GM18508 (cell line): ENCODE results near the gene TNRC6B.
"Not testable (repeated sequence)": the region's sequence is repeated elsewhere in the genome, so short reads cannot be mapped to it uniquely, and the experiment has no call there.

ENCODE experiments used
- ATAC-seq: cut with Tn5 transposase; IDR thresholded peaks from one replicate; pipeline ENCODE4 v1.9.1; 2021; ENCODE audit warnings: moderate number of reproducible peaks; ENCODE audit not compliant: insufficient read depth, unreplicated experiment

Gene TNRC6B

DNA sequence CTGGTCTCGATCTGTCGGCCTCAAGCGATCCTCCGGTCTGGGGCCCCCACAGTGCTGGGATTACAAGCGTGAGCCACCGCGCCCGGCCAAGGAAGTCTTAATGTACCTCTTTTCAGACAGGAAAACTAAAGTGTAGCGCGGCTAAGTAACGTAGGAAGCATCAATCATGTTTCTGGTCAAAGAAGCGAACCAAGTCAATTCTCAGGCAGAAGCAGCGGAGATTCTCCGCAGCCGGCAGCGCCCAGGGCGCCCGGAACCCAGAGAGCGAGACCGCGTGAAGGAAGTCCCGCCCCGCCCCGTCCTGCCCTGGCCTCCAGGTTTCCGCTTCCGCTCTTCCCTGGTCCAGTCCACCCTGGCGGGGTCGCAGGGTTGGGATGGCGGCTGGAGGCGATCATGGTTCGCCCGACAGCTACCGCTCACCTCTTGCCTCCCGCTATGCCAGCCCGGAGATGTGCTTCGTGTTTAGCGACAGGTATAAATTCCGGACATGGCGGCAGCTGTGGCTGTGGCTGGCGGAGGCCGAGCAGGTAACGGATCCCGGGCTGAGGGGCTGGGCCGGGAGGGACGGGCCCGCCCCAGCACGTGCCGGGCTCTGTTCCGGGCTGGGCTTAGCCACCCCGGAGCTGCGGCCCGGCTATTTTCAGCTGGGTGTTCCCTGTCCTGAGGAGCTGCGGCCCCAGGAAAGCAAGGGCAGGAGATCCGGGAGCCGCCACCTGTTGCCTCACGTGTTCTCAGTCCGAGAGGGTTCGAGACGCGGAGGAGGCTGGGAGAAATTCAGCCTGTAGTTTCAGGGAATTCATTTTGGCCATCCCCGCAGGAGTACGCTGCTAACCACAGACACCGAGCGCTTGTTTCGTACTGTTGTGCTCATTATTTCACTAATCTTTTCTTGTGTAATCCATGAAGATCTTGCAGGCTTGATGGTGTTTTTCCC lies 168.7 kb downstream of the TNRC6B start, which contains the start of gene ADSL:
ADSL (plus strand) TSS at position 316 of the 934 bp plus-strand sequence; CDS start at position 375, 59 bp downstream.
- no peak for ATAC-seq

- ATAC-seq = no peak
Observed at GRCh38 chr22:40347300-40347699, 169.6 kb downstream of the TNRC6B start.

GRCh38 chr22:40348025-40348658 lies 170.4 kb downstream of the TNRC6B start:
- ATAC-seq = no peak

- ATAC-seq = no peak
Observed at GRCh38 chr22:40352763-40353162, 175.0 kb downstream of the TNRC6B start.

DNA sequence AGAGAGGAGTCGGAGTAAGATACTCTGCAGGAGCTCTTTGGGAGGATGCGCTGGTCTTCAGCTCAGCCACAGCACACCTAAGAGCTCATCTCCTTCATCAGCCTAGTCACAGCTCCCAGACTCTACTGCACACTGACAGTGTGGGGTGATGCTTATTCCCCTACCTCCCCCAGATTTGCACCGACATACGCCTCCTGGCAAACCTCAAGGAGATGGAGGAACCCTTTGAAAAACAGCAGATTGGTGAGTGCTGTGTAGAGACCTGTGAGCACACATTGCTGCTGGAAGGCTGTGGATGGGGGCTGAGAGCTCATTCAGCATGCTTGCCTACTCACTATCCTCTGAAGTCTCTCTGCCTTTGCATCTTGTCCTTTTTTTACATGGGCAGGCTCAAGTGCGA lies 183.4 kb downstream of the TNRC6B start:
- no peak for ATAC-seq

DNA sequence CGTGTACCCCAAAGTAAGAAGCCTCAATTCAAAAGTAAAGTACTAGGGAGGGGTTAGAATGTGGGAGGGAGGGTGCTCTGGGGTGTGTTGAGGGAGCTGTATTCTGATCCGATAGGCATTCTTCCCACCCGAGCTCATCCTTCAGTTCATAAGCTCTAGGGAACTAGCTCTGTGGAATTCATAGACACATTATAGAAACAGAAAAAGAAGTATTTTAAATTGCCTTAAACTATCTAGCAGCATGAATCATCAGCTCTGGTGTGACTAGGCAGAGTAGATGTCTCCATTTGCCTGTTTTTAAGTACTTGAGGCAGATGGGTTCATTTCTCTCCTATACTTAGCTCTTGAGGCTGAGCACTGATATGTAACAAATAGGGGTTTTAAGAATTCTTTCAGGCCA lies 185.3 kb downstream of the TNRC6B start:
- no peak for ATAC-seq

DNA sequence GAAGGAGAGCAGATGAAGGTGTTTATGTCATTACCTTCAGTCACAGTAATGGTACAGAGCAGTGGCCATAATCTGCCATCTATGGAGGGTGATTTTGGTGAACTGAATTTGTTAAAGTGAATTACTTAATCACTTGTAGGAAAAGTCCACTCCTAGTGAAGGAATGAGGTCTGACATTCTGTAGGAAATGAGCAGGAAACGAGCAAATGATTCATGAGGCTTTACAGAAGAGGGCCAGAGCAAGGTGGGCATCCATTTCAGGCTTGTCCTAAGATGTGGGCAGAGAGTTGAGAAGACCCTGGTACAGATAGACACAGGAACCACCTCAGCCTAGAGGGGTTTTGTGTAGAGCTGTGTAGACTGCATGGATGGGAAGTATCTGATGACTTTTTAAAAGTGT lies 186.7 kb downstream of the TNRC6B start:
- ATAC-seq = no peak

- no peak for ATAC-seq
Observed at GRCh38 chr22:40366068-40366467, 188.3 kb downstream of the TNRC6B start.

DNA sequence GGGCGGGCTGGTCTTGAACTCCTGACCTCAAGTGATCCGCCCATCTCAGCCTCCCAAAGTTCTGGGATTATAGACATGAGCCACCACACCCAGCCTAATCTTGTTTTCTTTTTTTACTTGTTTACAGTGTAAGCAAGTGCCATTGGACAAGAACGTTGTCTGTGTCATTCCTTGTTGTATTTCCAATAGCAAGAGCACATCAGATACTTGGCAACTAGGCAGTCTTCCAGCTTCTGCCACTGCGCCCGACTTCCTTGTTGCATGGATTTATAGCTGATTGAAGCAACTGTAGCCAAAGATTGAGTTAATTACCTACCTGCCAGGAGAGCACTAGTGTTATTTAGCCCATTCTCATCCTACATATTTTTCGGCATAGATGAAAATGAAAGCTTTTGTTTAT lies 189.6 kb downstream of the TNRC6B start:
- ATAC-seq = no peak

DNA sequence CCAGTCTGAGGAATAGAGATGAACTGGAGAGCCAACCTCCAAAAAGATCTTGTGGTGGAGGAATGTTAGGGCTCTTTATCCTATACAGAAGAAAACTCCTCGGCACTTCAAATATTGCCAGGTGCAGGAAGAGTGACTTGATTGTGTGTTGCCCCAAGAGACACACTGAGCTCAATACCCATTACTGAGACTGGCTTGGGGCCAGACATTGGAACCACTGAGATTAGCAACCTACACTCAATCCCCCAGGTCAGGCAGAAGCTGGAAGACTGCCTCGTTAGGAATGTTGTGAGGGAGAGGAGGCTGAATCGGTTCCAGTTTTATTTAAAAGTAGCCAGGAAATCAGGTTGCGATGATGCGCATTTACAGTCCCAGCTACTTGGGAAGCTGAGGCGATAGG lies 190.3 kb downstream of the TNRC6B start:
- ATAC-seq = no peak

- ATAC-seq = no peak
Observed at GRCh38 chr22:40368836-40369235, 191.1 kb downstream of the TNRC6B start.

- ATAC-seq = no peak
Observed at GRCh38 chr22:40374567-40374966, 196.8 kb downstream of the TNRC6B start.

- no peak for ATAC-seq
Observed at GRCh38 chr22:40376149-40376548, 198.4 kb downstream of the TNRC6B start.

GRCh38 chr22:40377931-40378330 lies 200.2 kb downstream of the TNRC6B start:
- no peak for ATAC-seq

GRCh38 chr22:40378448-40378847 lies 200.7 kb downstream of the TNRC6B start:
- not testable (repeated sequence) for ATAC-seq

GRCh38 chr22:40381461-40381860 lies 203.7 kb downstream of the TNRC6B start:
- no peak for ATAC-seq

GRCh38 chr22:40383905-40384304 lies 206.2 kb downstream of the TNRC6B start:
- ATAC-seq = no peak

- no peak for ATAC-seq
Observed at GRCh38 chr22:40385036-40385782, 207.5 kb downstream of the TNRC6B start.
